HG03460 (cell line): ENCODE measurements around the gene SNTN.
"Not testable (repeated sequence)": the region's sequence is repeated elsewhere in the genome, so short reads cannot be mapped to it uniquely, and the experiment has no call there.

Source experiments
- ATAC-seq: cut with Tn5 transposase; IDR thresholded peaks from one replicate; pipeline ENCODE4 v1.9.1; 2021; ENCODE audit not compliant: unreplicated experiment

The SNTN gene

DNA sequence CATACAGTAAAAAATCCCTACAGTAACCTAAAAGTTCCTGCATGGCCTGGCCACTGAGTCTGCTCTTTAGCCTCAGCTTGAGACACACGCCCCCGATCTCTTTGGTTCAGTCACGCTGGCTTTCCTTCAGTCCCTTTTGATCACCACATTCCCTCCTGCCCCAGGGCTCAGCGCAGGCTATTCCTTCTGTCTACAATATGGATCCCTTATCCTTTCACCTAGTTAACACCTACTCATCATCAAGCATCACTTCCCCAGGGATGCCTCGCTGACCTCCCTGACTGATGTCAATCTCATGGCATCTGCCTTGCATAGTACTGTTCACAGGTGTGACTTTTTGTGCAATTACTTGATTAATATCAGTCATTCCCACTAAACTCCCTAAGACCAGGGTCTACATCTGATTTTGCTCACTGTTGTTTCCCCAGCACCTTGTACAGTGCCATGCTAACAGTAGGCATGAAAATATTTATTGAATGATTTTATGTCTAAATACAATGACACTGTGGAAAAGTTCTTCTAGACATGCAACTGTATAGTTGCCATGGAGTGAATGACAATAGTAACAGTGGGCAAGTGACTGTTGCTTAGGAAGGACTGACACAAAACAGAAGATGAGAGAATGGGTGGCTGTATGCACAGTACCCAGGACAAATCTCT lies at the start of gene SNTN:
Gene SNTN (plus strand): TSS at position 610 of the 660 bp plus-strand sequence. CDS start 13 bp downstream, at position 623.
- no peak for ATAC-seq

- ATAC-seq, result no peak
These were observed 44.8 kb upstream of the SNTN start for GRCh38 chr3:63607716-63608115.

- no peak for ATAC-seq
These were observed 43.1 kb upstream of the SNTN start for GRCh38 chr3:63609408-63609807.

DNA sequence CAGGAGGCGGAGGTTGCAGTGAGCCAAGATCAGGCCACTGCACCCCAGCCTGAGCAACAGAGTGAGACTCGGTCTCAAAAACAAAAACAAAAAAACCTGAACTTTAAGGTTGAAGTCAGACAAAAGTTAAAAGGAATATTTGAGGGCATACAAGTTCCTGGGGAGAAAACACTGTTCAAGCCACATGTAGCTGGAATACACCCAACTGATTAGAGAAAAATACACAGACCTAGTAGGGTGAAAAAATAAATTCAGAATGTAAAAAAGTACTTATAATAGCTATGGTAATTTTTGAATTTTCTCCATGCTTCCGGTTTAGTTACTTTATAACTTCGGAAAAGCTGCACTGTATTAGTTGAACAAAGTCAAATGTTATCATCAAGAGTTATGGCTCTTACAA lies 42.6 kb upstream of the SNTN start:
- ATAC-seq, result no peak

GRCh38 chr3:63611382-63611781 lies 41.1 kb upstream of the SNTN start:
- ATAC-seq, result no peak

GRCh38 chr3:63613561-63613960 lies 38.9 kb upstream of the SNTN start:
- ATAC-seq, result no peak

DNA sequence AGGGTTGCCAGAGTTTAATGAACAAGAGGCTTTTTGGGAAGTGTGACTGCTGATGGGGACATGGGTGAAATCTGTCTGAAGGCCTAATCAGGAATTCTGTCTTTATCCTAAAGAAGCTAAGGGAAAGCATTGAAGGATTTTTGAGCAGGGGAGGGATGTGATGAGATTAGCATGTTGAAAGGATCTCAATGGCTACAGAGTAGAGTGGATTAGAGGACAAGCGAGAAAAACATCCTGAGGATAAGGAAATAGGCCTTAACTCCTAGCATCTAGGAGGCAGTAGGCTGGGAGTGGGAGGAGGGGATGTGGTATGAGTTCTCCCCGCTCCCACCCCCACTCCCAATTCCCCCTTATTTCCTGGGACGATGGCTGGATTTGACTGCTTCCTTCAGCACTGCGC lies 35.1 kb upstream of the SNTN start:
- ATAC-seq, result no peak

- no peak for ATAC-seq
These were observed 27.4 kb upstream of the SNTN start for GRCh38 chr3:63624941-63625560.

GRCh38 chr3:63631670-63632069 lies 20.8 kb upstream of the SNTN start:
- no peak for ATAC-seq

DNA sequence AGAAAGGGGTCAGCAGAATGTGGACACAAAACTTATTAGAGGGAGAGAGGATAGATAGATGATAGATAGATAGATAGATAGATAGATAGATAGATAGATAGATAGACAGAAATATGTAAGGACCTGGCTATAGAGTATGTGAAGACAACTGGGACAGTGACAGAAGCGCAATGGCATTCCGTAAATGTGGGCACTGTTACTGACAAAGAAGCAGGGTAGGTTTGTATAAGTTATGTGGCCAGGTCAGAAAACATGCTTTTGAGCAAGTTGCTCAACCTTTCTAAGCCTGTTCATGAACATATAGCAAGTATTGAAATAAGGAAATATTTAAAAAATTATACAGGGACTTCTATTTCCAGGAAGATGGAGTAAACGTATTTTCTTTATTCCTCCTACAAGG lies 17.3 kb upstream of the SNTN start:
- no peak for ATAC-seq

- no peak for ATAC-seq
These were observed 12.7 kb upstream of the SNTN start for GRCh38 chr3:63639806-63640205.

GRCh38 chr3:63642488-63642887 lies 10.0 kb upstream of the SNTN start:
- no peak for ATAC-seq

GRCh38 chr3:63644212-63644797 lies 8.2 kb upstream of the SNTN start:
- no peak for ATAC-seq

- ATAC-seq, result not testable (repeated sequence)
These were observed 7.3 kb upstream of the SNTN start for GRCh38 chr3:63644928-63645781.

- ATAC-seq, result no peak
These were observed 1.7 kb downstream of the SNTN start for GRCh38 chr3:63654211-63654610.

DNA sequence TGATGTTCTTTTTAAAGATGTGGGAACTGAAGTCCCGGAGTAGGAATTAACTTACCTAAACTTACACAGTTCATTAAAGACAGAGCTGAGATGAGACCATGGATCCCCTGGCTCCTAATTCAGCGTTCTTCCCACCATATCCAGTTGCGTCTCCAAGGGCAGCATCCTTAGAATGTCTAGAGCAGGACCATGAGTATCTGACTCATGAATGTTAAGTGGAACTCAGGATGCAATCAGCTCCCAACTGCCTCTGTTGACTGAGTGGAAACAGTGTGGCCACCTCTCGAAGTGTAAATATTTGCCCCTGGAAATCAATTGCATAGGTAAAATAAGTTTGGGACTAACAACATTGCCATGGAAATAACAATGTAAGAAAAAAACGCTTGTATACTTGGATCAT lies 2.5 kb downstream of the SNTN start:
- ATAC-seq, result no peak

- ATAC-seq, result no peak
These were observed 3.0 kb downstream of the SNTN start for GRCh38 chr3:63655519-63655918.

DNA sequence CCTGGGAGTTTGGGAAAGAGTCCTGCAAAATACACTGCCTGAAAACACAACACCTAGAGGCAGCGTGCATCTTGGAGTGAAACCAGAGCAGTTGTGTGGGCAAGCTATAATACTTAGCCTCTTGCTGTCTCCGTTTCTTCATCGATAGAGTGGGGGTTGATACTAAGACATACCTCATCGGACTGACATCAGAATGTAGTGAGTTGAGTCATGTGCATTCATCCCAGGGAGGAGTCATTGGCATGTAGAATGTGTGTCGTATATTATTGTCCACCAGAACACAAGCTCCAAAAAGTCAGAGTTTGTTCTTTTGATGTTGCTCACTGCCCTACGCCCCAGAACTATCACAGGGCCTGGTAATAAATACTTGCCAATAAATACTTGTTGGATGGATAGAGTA lies 4.3 kb downstream of the SNTN start:
- no peak for ATAC-seq

DNA sequence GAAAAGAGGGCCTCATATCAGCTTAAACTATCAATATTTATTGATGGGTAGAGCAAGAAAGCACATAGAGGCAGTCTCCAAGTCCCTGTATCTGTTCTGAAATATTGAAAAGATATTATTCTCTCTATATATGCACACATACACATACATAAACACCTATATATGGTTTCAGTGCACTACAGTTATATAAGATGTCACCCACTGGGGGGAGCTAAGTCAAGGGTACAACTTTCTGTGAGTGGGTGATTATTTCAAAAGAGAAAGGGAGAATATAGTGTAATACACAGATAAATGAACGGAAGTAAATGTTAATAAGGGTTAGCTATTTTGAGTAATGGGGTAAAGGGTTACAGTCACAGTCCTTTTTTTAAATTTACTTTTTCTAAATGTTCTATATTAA lies 8.8 kb downstream of the SNTN start:
- no peak for ATAC-seq

GRCh38 chr3:63662011-63662410 lies 9.5 kb downstream of the SNTN start:
- no peak for ATAC-seq

- ATAC-seq, result no peak
These were observed 10.0 kb downstream of the SNTN start for GRCh38 chr3:63662500-63662899.

GRCh38 chr3:63670544-63670943 lies 18.1 kb downstream of the SNTN start:
- ATAC-seq, result no peak
